ENCODE results near the gene LONP1.

Gene LONP1

DNA sequence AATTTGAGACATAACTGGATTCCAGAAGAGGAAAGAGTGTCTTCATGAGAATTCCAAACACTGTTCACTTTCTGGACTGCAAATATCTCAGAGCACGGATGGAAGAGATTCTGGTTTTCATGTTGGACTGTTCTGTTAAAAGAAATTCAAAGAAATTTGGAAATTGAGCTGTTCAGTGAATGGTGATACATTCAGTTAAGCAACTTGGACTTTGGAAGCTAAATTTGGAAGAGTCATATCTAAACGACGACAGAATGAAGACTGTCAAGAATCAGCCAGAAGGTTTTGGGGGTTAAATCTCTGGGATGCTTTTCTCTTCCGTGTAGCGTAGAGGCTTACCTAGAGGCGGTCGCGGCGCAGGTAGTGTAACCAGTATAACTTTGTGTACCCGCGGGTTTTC, 71.5 kb downstream of the LONP1 start:
- H3K36me3 Mint-ChIP-seq = peaks cover 71% of the 10 kb centered on the region
- H3K27ac Mint-ChIP-seq = no peak overlapping the region

DNA sequence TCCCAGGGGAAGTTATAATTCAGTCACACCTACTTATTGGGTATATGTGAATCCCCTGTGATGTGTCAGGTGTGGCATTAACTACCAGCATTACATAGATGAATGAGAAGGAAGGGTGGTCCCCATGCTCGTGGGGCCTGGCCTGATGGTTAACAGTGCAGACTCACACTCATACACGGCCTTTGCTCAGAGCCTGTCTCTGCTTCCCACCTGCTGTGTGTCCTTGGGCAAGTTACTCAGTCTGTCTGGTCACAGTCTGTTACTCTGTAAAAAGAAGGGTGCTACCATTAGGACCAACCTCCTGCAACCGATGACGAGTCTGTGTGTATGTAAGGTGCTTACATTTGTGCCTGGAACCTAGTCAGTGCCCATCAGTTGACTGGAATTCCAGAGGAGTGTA, 73.2 kb downstream of the LONP1 start:
- CTCF ChIA-PET = no interaction called here

More for the DNA sequence above, 71.5 kb downstream of the LONP1 start:
- Mint-ChIP-seq H3K4me1 (peaks cover 3% of the 10 kb centered on the region), H3K27me3 (no peaks in the 10 kb centered on the region), H3K9me3 (no peaks in the 10 kb centered on the region), H3K4me3 (no peak overlapping the region)
- no peak for DNase-seq
- CTCF ChIA-PET = no interaction called here

DNA sequence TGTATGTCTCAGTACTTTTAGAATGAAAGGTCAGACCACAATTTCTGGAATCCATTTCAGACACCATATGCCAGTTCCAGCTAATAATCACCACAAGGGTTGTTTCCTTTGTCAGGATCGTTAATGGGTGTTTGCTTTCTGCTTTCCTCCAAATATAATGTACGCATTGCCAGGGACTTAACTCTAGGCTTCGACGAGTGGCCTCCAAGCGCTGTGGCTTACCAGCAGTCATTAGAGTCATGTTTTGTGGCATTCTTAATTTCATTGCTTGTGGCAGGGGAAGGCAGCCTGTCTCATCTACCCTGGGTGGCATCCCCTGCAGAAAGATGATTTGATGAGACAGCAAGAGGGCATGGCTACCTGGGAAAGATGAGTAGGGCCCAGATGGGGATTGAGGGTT, 74.5 kb downstream of the LONP1 start:
- no peak for DNase-seq
- no peaks in the 10 kb centered on the region for H3K9me3 Mint-ChIP-seq
- peaks cover 7% of the 10 kb centered on the region for H3K4me1 Mint-ChIP-seq
- H3K27ac Mint-ChIP-seq = no peak overlapping the region
- H3K27me3 Mint-ChIP-seq = no peaks in the 10 kb centered on the region
- CTCF ChIA-PET = no interaction called here
- peaks cover 73% of the 10 kb centered on the region for H3K36me3 Mint-ChIP-seq
- no peak overlapping the region for H3K4me3 Mint-ChIP-seq

More for the DNA sequence above, 73.2 kb downstream of the LONP1 start:
- peak overlapping the region; percentile 11 for H3K27ac Mint-ChIP-seq
- peaks cover 73% of the 10 kb centered on the region for H3K36me3 Mint-ChIP-seq
- peaks cover 3% of the 10 kb centered on the region for H3K4me1 Mint-ChIP-seq
- DNase-seq = no peak
- H3K27me3 Mint-ChIP-seq = no peaks in the 10 kb centered on the region
- no peak overlapping the region for H3K4me3 Mint-ChIP-seq
- no peaks in the 10 kb centered on the region for H3K9me3 Mint-ChIP-seq

- no peak for DNase-seq
- H3K27ac Mint-ChIP-seq = no peak overlapping the region
- H3K4me3 Mint-ChIP-seq = no peak overlapping the region
- H3K9me3 Mint-ChIP-seq = no peaks in the 10 kb centered on the region
- no peaks in the 10 kb centered on the region for H3K27me3 Mint-ChIP-seq
- H3K36me3 Mint-ChIP-seq = peaks cover 68% of the 10 kb centered on the region
- CTCF ChIA-PET = no interaction called here
- H3K4me1 Mint-ChIP-seq = peaks cover 7% of the 10 kb centered on the region
These were observed 75.9 kb downstream of the LONP1 start for GRCh38 chr19:5644037-5644436.

DNA sequence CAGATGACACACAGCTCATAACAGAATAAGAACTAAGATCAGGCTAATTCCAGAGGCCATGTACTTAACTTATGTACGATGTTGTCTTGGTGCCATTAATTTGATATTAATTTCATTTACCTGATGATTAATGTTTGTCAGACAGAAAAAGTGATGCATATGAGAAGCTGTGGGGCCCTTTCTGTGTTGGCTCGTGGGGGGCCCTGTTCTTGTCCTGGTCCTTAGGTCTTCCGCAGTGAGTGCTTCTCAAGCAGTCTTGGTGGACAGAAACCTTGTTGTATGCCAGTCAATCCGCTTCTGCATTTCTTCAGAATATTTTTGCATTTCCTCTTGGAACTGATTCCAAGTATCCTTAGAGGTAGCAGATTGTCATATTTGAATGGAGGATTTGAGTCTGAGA, 76.9 kb downstream of the LONP1 start:
- Mint-ChIP-seq H3K36me3 (peaks cover 62% of the 10 kb centered on the region), H3K4me1 (peaks cover 7% of the 10 kb centered on the region), H3K27me3 (no peaks in the 10 kb centered on the region), H3K9me3 (no peaks in the 10 kb centered on the region), H3K27ac (no peak overlapping the region), H3K4me3 (no peak overlapping the region)
- CTCF ChIA-PET = no interaction called here
- DNase-seq = no peak

DNA sequence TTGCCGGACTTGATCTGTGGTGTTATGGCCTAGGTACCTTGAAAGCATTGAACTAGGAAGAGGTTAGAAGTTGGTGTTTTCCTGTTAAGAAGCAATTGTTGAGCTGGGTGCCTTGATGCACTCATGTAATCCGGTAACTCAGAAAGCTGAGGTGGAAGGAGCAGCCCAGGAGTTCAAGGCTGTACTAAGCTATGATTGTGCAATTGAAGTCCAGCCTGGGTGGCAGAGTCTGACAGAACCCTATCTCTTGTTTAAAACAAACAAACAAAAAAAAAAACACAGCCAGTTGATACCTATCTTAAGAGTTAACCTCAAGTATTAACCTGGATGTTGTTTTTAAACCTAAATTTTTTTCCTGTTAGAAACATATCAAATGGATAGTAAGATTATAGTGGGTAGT, 77.7 kb downstream of the LONP1 start:
- Mint-ChIP-seq H3K9me3 (no peaks in the 10 kb centered on the region), H3K4me3 (no peak overlapping the region), H3K27me3 (no peaks in the 10 kb centered on the region), H3K4me1 (peaks cover 12% of the 10 kb centered on the region), H3K36me3 (peaks cover 54% of the 10 kb centered on the region), H3K27ac (no peak overlapping the region)
- CTCF ChIA-PET = no interaction called here
- DNase-seq = no peak
